ELF-1 (cell line): ENCODE data around the gene MARVELD3.
"Not testable (repeated sequence)": the region's sequence is repeated elsewhere in the genome, so short reads cannot be mapped to it uniquely, and the experiment has no call there.

Experiments used
- DNase-seq: peaks from one replicate; pipeline ENCODE4 v3.0.0-alpha.2; 2016; ENCODE audit warnings: low read depth, low spot score

Gene MARVELD3

GRCh38 chr16:71672125-71672524 lies 46.1 kb downstream of the MARVELD3 start:
- no peak for DNase-seq

DNA sequence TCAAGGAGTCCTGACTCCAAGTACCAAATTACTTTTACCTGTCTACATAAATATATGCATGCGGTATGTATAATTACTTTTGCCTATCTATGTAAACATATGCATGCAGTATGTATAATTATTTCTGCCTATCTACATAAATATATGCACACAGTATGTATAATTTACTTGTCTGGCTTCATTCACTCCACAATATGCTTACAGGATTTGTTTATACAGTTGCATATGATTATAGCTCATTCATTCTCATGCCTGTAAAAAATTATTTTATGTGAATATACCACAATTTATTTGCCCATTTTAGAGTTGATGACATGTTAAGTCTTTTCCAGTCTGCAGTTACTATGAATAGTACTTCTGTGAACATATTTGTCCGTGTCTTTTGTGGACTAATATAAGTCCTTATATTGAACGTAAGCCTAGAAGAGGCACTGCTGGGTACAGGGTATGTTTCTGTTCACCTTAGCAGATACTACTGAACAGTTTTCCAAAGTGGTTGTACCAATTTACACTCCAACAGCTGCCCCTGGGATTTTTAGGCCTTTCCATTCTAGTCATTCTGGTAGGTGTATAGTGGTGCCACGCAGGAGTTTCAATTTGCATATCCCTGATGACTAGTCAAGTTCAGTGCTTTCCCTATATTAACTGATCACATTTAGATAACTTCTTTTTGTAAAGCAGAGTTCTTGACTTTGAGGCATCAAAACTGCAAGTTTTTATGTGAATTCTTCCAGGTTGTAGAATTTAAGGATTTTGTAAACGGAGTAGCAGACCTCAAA lies 47.0 kb downstream of the MARVELD3 start:
- DNase-seq: no peak

- no peak for DNase-seq
These were observed 47.6 kb downstream of the MARVELD3 start for GRCh38 chr16:71673582-71673973.

DNA sequence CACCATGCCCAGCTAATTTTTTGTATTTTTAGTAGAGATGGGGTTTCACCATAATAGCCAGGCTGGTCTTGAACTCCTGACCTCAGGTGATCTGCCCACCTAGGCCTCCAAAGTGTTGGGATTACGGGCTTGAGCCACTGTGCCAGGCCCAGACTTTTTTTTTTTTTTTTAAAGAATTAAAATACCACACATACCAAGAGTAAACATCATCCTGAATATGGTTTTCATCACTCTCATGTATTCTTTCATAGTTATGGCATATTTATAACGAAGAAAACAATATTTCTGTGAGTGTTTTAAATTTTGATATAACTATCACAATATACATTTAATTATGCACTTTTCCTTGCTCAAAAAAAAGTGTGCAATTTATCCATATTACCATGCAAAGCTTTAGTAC lies 48.2 kb downstream of the MARVELD3 start:
- no peak for DNase-seq

- DNase-seq: no peak
These were observed 49.4 kb downstream of the MARVELD3 start for GRCh38 chr16:71675380-71675779.

- DNase-seq: no peak
These were observed 50.3 kb downstream of the MARVELD3 start for GRCh38 chr16:71676236-71676635.

- no peak for DNase-seq
These were observed 55.4 kb downstream of the MARVELD3 start for GRCh38 chr16:71681360-71681759.

DNA sequence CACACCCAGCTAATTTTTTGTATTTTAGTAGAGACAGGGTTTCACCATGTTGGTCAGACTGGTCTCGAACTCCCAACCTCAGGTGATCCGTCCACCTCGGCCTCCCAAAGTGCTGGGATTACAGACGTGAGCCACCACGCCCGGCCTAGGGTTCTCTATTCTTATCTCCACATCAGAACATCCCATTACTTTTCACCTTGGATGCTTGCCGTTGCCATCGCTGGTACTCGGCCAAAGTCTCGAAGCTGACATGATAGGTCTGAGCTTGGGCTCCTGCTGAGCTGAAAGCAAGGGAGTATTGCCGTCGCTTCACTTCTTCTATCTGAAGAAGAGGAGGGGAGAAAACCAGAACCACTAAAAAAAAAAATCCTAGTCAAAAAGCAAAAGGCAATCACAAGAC lies 58.3 kb downstream of the MARVELD3 start:
- not testable (repeated sequence) for DNase-seq
